D721Med (cell line): ENCODE measurements around the gene CPLX3.

Experiments used
- DNase-seq: peaks from one replicate; pipeline ENCODE4 v3.0.0; 2011; ENCODE audit warnings: low spot score; ENCODE audit not compliant: insufficient read length
- FAIRE-seq: peaks from 2 replicates; lab custom pipeline; 2011; peaks lifted over from hg19 to GRCh38; lab: Jason Lieb, UNC
- CTCF ChIP-seq: IDR thresholded peaks from 2 replicates; pipeline ENCODE4 v1.5.1; 2012; ENCODE audit warnings: mild to moderate bottlenecking, control low read depth; ENCODE audit not compliant: insufficient read depth; ENCODE audit errors: missing control alignments

CPLX3 gene

GRCh38 chr15:74842581-74843444 is 16.4 kb downstream of the CPLX3 start, which contains the start of gene ULK3:
Gene ULK3 (minus strand): TSS chr15:74843156. CDS start chr15:74843105, 51 bp downstream.
- DNase-seq: peak; percentile 92
- peak; percentile 50 for TF ChIP-seq CTCF
- no peak for FAIRE-seq

GRCh38 chr15:74843445-74843828 is 17.0 kb downstream of the CPLX3 start:
- DNase-seq (no peak), FAIRE-seq (no peak)
- TF ChIP-seq CTCF: no peak

GRCh38 chr15:74843891-74844299 is 17.5 kb downstream of the CPLX3 start:
- TF ChIP-seq CTCF: no peak

GRCh38 chr15:74844319-74845207 is 18.1 kb downstream of the CPLX3 start:
- no peak for FAIRE-seq
- DNase-seq: peak; percentile 85
- no peak for TF ChIP-seq CTCF

More at GRCh38 chr15:74843891-74844299, 17.5 kb downstream of the CPLX3 start:
- no peak for DNase-seq
- no peak for FAIRE-seq

GRCh38 chr15:74845208-74845568 is 18.8 kb downstream of the CPLX3 start:
- DNase-seq (no peak), FAIRE-seq (no peak)
- no peak for TF ChIP-seq CTCF

- no peak for TF ChIP-seq CTCF
- FAIRE-seq: no peak
- no peak for DNase-seq
Measured at GRCh38 chr15:74845581-74845980, 19.2 kb downstream of the CPLX3 start.
